ENCODE results near the gene INO80. TPM values are rescaled to one million over a fixed set of nuclear protein-coding genes. Genes with fewer than 3 reads are reported as not detected.

INO80 gene
- total RNA-seq, 6 donors from 2014 or later = 22.8 to 92.2 (median 43.9) TPM

DNA sequence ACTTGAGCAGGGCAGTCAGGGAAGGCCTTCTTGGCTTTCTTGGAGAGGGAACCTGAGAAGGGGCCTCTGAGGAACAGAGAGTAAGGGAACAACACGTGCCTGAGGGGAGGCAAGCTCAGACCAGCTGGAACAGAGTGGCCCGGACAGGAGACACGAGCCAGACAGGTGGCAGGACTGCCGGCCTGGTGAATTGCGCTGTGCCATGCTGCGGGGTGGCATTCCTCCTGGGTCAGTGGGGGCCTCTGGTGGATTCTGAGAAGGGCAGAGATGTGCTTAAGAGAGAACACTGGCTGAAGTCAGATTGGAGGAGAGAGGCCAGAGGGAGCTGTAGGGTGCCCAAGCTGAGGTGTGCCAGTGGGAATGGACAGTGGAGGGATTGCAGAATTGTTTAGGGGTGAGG lies 157.9 kb downstream of the INO80 start:
- no peak overlapping the region for H3K4me3 ChIP-seq
- no peak overlapping the region for H3K27ac ChIP-seq
- H3K36me3 ChIP-seq = peaks cover 0 to 7% (median 0%) of the 10 kb centered on the region in 4 donors
- 84 to 89% methylated on average over 6 of the region's 6 CpGs for WGBS, 2 donors
- H3K4me1 ChIP-seq = peaks cover 16 to 28% (median 21%) of the 10 kb centered on the region in 4 donors
- DNase-seq (no peak), ATAC-seq (ENCODE audit: low FRiP score in 2 of 2) (no peak)
- no peaks in the 10 kb centered on the region for H3K9me3 ChIP-seq
- TF ChIP-seq POLR2AphosphoS5 (IDR thresholded peaks at IDR 0.05) (no peak), POLR2A (IDR thresholded peaks at IDR 0.05) (no peak), EP300 (IDR thresholded peaks at IDR 0.05) (no peak)
- H3K27me3 ChIP-seq = no peaks in the 10 kb centered on the region

DNA sequence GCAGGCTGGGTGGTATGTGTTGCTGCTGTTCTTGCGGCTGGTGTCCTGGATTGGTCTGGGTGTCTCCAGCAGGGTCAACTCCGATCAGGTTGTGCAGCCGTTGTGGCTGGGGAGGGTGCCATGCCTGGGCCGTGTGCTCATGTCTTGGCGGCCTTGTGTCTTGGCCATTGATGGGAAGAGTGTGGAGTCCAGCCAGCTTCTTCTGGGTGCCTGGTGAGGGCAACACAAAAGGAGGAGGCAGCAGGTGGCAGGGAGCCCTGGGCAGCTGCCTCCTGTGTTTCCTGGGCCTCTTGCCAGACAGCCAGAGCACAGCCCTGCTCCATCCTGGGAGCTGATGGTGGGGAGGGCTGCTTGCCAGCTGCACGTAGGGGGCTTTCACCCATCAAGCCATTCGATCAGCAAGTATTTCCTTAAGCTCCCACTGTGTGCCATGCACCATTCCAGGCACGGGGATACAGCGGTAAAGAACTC lies 158.5 kb downstream of the INO80 start:
- Histone ChIP-seq H3K27ac (no peak overlapping the region), H3K27me3 (no peaks in the 10 kb centered on the region), H3K4me3 (no peak overlapping the region), H3K36me3 (peaks cover 0 to 7% (median 0%) of the 10 kb centered on the region in 4 donors), H3K9me3 (no peaks in the 10 kb centered on the region), H3K4me1 (peaks cover 18 to 30% (median 25%) of the 10 kb centered on the region in 4 donors)
- no peak for TF ChIP-seq EP300 (IDR thresholded peaks at IDR 0.05)
- TF ChIP-seq POLR2AphosphoS5 (IDR thresholded peaks at IDR 0.05) = no peak
- TF ChIP-seq POLR2A (IDR thresholded peaks at IDR 0.05) = no peak
- TF ChIP-seq, protein P1, sequence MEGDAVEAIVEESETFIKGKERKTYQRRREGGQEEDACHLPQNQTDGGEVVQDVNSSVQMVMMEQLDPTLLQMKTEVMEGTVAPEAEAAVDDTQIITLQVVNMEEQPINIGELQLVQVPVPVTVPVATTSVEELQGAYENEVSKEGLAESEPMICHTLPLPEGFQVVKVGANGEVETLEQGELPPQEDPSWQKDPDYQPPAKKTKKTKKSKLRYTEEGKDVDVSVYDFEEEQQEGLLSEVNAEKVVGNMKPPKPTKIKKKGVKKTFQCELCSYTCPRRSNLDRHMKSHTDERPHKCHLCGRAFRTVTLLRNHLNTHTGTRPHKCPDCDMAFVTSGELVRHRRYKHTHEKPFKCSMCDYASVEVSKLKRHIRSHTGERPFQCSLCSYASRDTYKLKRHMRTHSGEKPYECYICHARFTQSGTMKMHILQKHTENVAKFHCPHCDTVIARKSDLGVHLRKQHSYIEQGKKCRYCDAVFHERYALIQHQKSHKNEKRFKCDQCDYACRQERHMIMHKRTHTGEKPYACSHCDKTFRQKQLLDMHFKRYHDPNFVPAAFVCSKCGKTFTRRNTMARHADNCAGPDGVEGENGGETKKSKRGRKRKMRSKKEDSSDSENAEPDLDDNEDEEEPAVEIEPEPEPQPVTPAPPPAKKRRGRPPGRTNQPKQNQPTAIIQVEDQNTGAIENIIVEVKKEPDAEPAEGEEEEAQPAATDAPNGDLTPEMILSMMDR (IDR thresholded peaks at IDR 0.05) = no peak
- WGBS, 2 donors = 77 to 78% methylated on average over 5 to 6 of the region's 9 CpGs
- ATAC-seq (ENCODE audit: low FRiP score in 2 of 2) = no peak
- DNase-seq = no peak

DNA sequence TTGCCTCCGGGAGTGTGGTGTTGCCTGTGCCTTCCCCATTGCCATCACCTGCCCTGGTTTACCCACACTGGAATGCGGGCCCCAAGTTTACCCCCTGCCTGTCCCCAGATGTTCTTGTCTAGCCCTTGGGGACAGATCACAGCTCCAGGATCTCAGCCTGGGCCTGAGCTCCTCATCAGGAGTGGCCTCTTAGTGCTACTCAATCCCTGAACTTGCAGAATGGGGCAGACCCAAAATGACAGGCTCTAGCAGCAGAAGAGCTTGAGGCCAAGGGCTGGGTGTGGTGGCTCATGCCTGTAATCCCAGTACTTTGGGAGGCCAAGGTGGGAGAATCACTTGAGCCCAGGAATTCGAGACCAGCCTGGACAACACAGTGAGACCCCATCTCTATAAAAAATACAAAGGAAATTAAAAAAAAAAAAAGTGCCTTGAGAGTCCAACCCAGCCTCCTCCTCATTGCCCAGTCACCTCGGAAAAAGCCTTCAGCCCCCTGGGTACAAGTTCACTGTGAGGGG lies 159.0 kb downstream of the INO80 start:
- no peak overlapping the region for H3K27ac ChIP-seq
- ATAC-seq (ENCODE audit: low FRiP score in 2 of 2) (no peak), DNase-seq (no peak)
- no peak overlapping the region for H3K4me3 ChIP-seq
- no peaks in the 10 kb centered on the region for H3K27me3 ChIP-seq
- peaks cover 0 to 7% (median 0%) of the 10 kb centered on the region in 4 donors for H3K36me3 ChIP-seq
- TF ChIP-seq, protein P1 (IDR thresholded peaks at IDR 0.05) = no peak
- TF ChIP-seq POLR2A (IDR thresholded peaks at IDR 0.05) = no peak
- no peak for TF ChIP-seq POLR2AphosphoS5 (IDR thresholded peaks at IDR 0.05)
- TF ChIP-seq EP300 (IDR thresholded peaks at IDR 0.05) = no peak
- H3K9me3 ChIP-seq = no peaks in the 10 kb centered on the region
- 86 to 96% methylated on average over 3 to 4 of the region's 4 CpGs for WGBS, 2 donors
- peaks cover 23 to 35% (median 30%) of the 10 kb centered on the region in 4 donors for H3K4me1 ChIP-seq

DNA sequence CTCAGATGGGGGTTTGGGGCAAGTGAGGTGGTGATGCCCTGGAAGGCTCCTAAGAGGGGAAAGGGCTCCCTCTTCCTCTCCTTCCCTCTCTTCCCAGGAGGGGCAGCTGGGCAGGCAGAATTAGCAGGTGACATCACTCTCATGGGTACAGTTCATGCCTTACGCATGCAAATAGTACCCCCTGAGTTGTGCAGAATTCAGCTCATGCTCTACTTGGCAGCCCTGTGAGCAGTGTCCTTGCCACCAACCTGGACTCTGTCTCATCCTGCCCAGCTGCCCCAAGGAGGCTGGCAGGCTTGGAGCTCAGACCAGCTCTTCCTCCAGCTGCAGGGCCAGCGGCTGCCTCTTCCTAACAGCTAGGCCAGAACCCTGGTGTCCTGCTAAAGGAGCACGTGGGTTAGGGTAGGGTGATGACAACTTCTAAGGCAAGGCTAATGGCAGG lies 159.5 kb downstream of the INO80 start:
- TF ChIP-seq EP300 (IDR thresholded peaks at IDR 0.05) = no peak
- TF ChIP-seq POLR2AphosphoS5 (IDR thresholded peaks at IDR 0.05) = no peak
- TF ChIP-seq POLR2A (IDR thresholded peaks at IDR 0.05) = no peak
- TF ChIP-seq, protein P1 (IDR thresholded peaks at IDR 0.05) = no peak
- H3K4me3 ChIP-seq = no peak overlapping the region
- WGBS, 2 donors = 93% methylated on average over 3 of the region's 3 CpGs; no CpG with 5 or more reads in 1 of the 2 donors
- no peaks in the 10 kb centered on the region for H3K9me3 ChIP-seq
- H3K36me3 ChIP-seq = peaks cover 0 to 7% (median 0%) of the 10 kb centered on the region in 4 donors
- no peaks in the 10 kb centered on the region for H3K27me3 ChIP-seq
- no peak for ATAC-seq (ENCODE audit: low FRiP score in 2 of 2)
- no peak for DNase-seq
- no peak overlapping the region for H3K27ac ChIP-seq
- peaks cover 23 to 37% (median 32%) of the 10 kb centered on the region in 4 donors for H3K4me1 ChIP-seq

DNA sequence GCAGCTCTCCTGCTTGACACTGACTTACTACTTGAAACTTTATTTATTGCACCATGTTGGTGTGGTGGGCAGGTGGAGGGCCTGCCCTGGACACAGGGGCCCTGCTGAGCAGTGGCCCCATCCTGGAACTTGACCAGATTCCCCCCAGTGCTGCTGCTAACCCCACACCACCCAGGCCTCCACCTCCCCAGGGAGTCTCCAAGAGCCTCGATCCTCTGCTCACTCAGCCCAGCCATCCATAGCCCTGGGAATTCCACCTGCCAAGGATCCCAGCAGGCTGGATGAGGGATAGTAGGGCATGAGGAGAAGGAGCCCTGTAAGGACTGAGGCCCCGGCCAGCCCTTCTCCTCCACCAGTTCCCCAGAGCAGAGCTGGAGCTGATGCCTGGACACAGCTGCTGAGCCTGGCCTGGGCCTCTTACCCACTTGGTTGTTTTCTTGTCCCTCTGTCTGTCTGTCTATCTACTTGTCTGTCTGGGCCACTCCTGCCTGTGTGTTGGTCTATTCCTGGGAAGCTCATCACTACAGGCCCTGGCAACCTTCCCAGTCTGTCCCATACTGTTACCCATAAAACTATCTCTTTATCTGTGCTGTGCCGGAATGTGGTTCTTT lies 160.0 kb downstream of the INO80 start:
- Histone ChIP-seq H3K9me3 (no peaks in the 10 kb centered on the region), H3K36me3 (peaks cover 0 to 7% (median 0%) of the 10 kb centered on the region in 4 donors), H3K27ac (no peak overlapping the region), H3K4me1 (peaks cover 22 to 34% (median 29%) of the 10 kb centered on the region in 4 donors), H3K27me3 (no peaks in the 10 kb centered on the region), H3K4me3 (no peak overlapping the region)
- WGBS, 2 donors = 97 to 100% methylated on average over 2 to 3 of the region's 3 CpGs
- TF ChIP-seq, protein P1 (IDR thresholded peaks at IDR 0.05) = no peak
- TF ChIP-seq POLR2AphosphoS5 (IDR thresholded peaks at IDR 0.05) (no peak), POLR2A (IDR thresholded peaks at IDR 0.05) (no peak), EP300 (IDR thresholded peaks at IDR 0.05) (no peak)
- no peak for DNase-seq
- ATAC-seq (ENCODE audit: low FRiP score in 2 of 2) = no peak

Measured in upper lobe of left lung (tissue), 6 donors.